ENCODE measurements around the gene PNKD.

- TF ChIP-seq GATA3 (IDR thresholded peaks at IDR 0.05; ENCODE audit: low read depth, low read length) (no peak), GATA2 (IDR thresholded peaks at IDR 0.05; ENCODE audit: low read depth, low read length) (no peak)
Measured at GRCh38 chr2:218332920-218333645, 62.8 kb downstream of the PNKD start.
